ENCODE data around the gene FRY.
"Not testable (repeated sequence)": the region's sequence is repeated elsewhere in the genome, so short reads cannot be mapped to it uniquely, and the experiment has no call there.

Gene FRY

GRCh38 chr13:32048816-32049215 lies 17.2 kb downstream of the FRY start:
- no peaks in the 10 kb centered on the region for H3K36me3 ChIP-seq (replicated peaks; ENCODE audit: low read depth, low read length)
- H2AFZ ChIP-seq (ENCODE audit: low read depth, low read length): no peak overlapping the region
- H3K4me1 ChIP-seq (ENCODE audit: low read length): peaks cover 13% of the 10 kb centered on the region
- H3K4me2 ChIP-seq (ENCODE audit: low read length): no peak overlapping the region
- H3K4me3 ChIP-seq (ENCODE audit: low read length): no peak overlapping the region
- TF ChIP-seq EZH2phosphoT487 (IDR thresholded peaks at IDR 0.05; ENCODE audit: low read depth): no peak
- TF ChIP-seq, protein P1, sequence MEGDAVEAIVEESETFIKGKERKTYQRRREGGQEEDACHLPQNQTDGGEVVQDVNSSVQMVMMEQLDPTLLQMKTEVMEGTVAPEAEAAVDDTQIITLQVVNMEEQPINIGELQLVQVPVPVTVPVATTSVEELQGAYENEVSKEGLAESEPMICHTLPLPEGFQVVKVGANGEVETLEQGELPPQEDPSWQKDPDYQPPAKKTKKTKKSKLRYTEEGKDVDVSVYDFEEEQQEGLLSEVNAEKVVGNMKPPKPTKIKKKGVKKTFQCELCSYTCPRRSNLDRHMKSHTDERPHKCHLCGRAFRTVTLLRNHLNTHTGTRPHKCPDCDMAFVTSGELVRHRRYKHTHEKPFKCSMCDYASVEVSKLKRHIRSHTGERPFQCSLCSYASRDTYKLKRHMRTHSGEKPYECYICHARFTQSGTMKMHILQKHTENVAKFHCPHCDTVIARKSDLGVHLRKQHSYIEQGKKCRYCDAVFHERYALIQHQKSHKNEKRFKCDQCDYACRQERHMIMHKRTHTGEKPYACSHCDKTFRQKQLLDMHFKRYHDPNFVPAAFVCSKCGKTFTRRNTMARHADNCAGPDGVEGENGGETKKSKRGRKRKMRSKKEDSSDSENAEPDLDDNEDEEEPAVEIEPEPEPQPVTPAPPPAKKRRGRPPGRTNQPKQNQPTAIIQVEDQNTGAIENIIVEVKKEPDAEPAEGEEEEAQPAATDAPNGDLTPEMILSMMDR (IDR thresholded peaks at IDR 0.05; ENCODE audit: low read depth, low read length): no peak
- no peaks in the 10 kb centered on the region for H3K79me2 ChIP-seq (ENCODE audit: low read length)
- H3K9me3 ChIP-seq (ENCODE audit: insufficient read depth, low read length): no peaks in the 10 kb centered on the region
- H3K27ac ChIP-seq (ENCODE audit: low read length): no peak overlapping the region
- no peaks in the 10 kb centered on the region for H3K27me3 ChIP-seq (ENCODE audit: low read depth, low read length)
- H4K20me1 ChIP-seq (ENCODE audit: insufficient read depth, low read length): no peaks in the 10 kb centered on the region
- no peak overlapping the region for H3K9ac ChIP-seq (ENCODE audit: low read length)

DNA sequence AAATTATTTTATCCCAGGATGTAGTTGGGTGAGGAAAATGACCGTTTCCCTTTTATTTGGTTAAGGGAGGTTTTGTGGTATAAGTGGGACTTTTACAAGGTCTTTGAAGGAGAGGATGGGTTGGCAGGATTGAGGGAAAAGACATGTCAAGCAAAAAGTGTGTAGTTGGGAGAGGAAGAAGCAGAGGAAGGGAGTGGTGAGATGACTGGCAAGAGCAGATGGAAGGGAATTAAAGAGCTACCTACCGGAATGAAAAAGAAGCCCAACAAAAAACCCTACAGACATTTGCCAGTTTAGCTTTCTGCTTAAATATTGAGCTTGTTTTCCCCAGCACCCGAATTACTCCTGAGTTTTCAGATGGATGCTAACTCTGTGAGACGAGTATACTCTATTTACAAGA lies 19.6 kb downstream of the FRY start:
- Histone ChIP-seq H3K4me2 (ENCODE audit: low read length) (no peak overlapping the region), H3K79me2 (ENCODE audit: low read length) (no peaks in the 10 kb centered on the region), H2AFZ (ENCODE audit: low read depth, low read length) (no peak overlapping the region), H4K20me1 (ENCODE audit: insufficient read depth, low read length) (no peaks in the 10 kb centered on the region), H3K9me3 (ENCODE audit: insufficient read depth, low read length) (no peaks in the 10 kb centered on the region), H3K27me3 (ENCODE audit: low read depth, low read length) (no peaks in the 10 kb centered on the region), H3K4me1 (ENCODE audit: low read length) (peaks cover 12% of the 10 kb centered on the region), H3K9ac (ENCODE audit: low read length) (no peak overlapping the region), H3K36me3 (replicated peaks; ENCODE audit: low read depth, low read length) (no peaks in the 10 kb centered on the region), H3K4me3 (ENCODE audit: low read length) (no peak overlapping the region), H3K27ac (ENCODE audit: low read length) (no peak overlapping the region)
- no peak for TF ChIP-seq EZH2phosphoT487 (IDR thresholded peaks at IDR 0.05; ENCODE audit: low read depth)
- TF ChIP-seq, protein P1 (IDR thresholded peaks at IDR 0.05; ENCODE audit: low read depth, low read length): no peak

DNA sequence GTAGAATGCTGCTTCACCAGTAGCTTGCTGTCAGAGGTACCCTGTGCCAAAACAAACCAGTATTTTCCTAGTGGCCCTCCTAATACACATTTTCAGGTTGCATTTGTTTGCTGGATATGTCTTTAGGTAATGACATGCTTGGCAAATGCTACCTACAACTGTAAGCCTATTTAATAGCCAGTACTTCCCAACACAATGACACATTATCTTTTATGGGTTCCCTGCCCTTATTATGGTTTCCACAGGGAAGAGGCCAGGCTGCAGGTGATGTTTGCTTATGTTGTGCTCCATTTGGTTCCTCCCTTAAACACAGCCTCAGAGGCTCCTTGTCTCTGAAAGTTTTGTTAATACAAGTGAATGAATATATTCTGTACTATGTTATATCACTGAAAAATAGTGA lies 24.7 kb downstream of the FRY start:
- H2AFZ ChIP-seq (ENCODE audit: low read depth, low read length): no peak overlapping the region
- H3K4me2 ChIP-seq (ENCODE audit: low read length): no peak overlapping the region
- no peaks in the 10 kb centered on the region for H3K4me1 ChIP-seq (ENCODE audit: low read length)
- no peak overlapping the region for H3K9ac ChIP-seq (ENCODE audit: low read length)
- H3K36me3 ChIP-seq (replicated peaks; ENCODE audit: low read depth, low read length): no peaks in the 10 kb centered on the region
- TF ChIP-seq, protein P1 (IDR thresholded peaks at IDR 0.05; ENCODE audit: low read depth, low read length): no peak
- no peak for TF ChIP-seq EZH2phosphoT487 (IDR thresholded peaks at IDR 0.05; ENCODE audit: low read depth)
- no peak overlapping the region for H3K27ac ChIP-seq (ENCODE audit: low read length)
- H4K20me1 ChIP-seq (ENCODE audit: insufficient read depth, low read length): no peaks in the 10 kb centered on the region
- no peak overlapping the region for H3K4me3 ChIP-seq (ENCODE audit: low read length)
- no peaks in the 10 kb centered on the region for H3K9me3 ChIP-seq (ENCODE audit: insufficient read depth, low read length)
- H3K79me2 ChIP-seq (ENCODE audit: low read length): no peaks in the 10 kb centered on the region
- H3K27me3 ChIP-seq (ENCODE audit: low read depth, low read length): 0 out of 2 replicates have a peak, but pooled peaks cover 8% of the 10 kb centered on the region

DNA sequence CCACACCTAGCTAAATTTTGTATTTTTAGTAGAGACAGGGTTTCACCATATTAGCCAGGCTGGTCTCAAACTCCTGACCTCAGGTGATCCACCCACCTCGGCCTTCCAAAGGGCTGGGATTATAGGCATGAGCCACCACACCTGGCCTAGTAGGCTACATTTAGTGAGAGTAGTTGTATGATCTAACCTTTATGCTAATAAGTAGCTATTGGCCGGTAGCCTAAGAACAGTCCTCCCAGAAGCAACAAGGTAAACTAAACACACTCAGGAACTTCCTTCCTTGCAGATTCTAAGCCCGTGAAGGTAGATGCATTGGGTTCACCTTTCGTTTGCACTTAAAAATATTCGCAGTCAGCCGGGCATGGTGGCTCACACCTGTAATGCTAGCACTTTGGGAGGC lies 25.8 kb downstream of the FRY start:
- H3K27ac ChIP-seq (ENCODE audit: low read length); H3K36me3 ChIP-seq (replicated peaks; ENCODE audit: low read depth, low read length); H3K9me3 ChIP-seq (ENCODE audit: insufficient read depth, low read length); H3K4me2 ChIP-seq (ENCODE audit: low read length); H3K4me3 ChIP-seq (ENCODE audit: low read length); H2AFZ ChIP-seq (ENCODE audit: low read depth, low read length); H4K20me1 ChIP-seq (ENCODE audit: insufficient read depth, low read length); H3K4me1 ChIP-seq (ENCODE audit: low read length); H3K79me2 ChIP-seq (ENCODE audit: low read length); H3K9ac ChIP-seq (ENCODE audit: low read length); H3K27me3 ChIP-seq (ENCODE audit: low read depth, low read length): not testable (repeated sequence)

GRCh38 chr13:32059511-32059984 lies 28.0 kb downstream of the FRY start:
- Histone ChIP-seq H4K20me1 (ENCODE audit: insufficient read depth, low read length) (no peaks in the 10 kb centered on the region), H3K27me3 (ENCODE audit: low read depth, low read length) (0 out of 2 replicates have a peak, but pooled peaks cover 8% of the 10 kb centered on the region), H3K4me2 (ENCODE audit: low read length) (no peak overlapping the region), H3K36me3 (replicated peaks; ENCODE audit: low read depth, low read length) (no peaks in the 10 kb centered on the region), H2AFZ (ENCODE audit: low read depth, low read length) (no peak overlapping the region), H3K4me3 (ENCODE audit: low read length) (no peak overlapping the region), H3K4me1 (ENCODE audit: low read length) (no peaks in the 10 kb centered on the region), H3K27ac (ENCODE audit: low read length) (no peak overlapping the region), H3K79me2 (ENCODE audit: low read length) (no peaks in the 10 kb centered on the region), H3K9ac (ENCODE audit: low read length) (no peak overlapping the region), H3K9me3 (ENCODE audit: insufficient read depth, low read length) (no peaks in the 10 kb centered on the region)
- TF ChIP-seq EZH2phosphoT487 (IDR thresholded peaks at IDR 0.05; ENCODE audit: low read depth): no peak
- TF ChIP-seq, protein P1 (IDR thresholded peaks at IDR 0.05; ENCODE audit: low read depth, low read length): no peak
